Stimulated activated CD8-positive, alpha-beta memory T cell treated with anti-CD3 and anti-CD28 coated beads, Interleukin-15, amount 100 ng/mL, for 48 hours (primary cell): ENCODE results near the gene BMP7.

Experiments used
- DNase-seq, 2 donors: peaks; one replicate each; pipeline ENCODE4 v3.0.0-alpha.2; 2020; ENCODE audit warnings: low read depth in 2 of 2

The BMP7 gene

GRCh38 chr20:57266291-57267157 lies at the start of gene BMP7:
TSS of gene BMP7 (minus strand) at chr20:57266641. CDS start at chr20:57266122, 519 bp downstream.
- DNase-seq: no peak

- no peak for DNase-seq
These were observed 49.6 kb upstream of the BMP7 start for GRCh38 chr20:57315976-57316480.

GRCh38 chr20:57315083-57315975 lies 48.9 kb upstream of the BMP7 start:
- DNase-seq: no peak

GRCh38 chr20:57313951-57314350 lies 47.5 kb upstream of the BMP7 start:
- DNase-seq: no peak

- DNase-seq: no peak
These were observed 46.8 kb upstream of the BMP7 start for GRCh38 chr20:57313230-57313629.

- no peak for DNase-seq
These were observed 45.7 kb upstream of the BMP7 start for GRCh38 chr20:57312138-57312537.

- no peak for DNase-seq
These were observed 44.5 kb upstream of the BMP7 start for GRCh38 chr20:57310821-57311514.

- DNase-seq: no peak
These were observed 43.2 kb upstream of the BMP7 start for GRCh38 chr20:57309544-57310115.

- DNase-seq: no peak
These were observed 42.2 kb upstream of the BMP7 start for GRCh38 chr20:57308451-57309271.

- DNase-seq: no peak
These were observed 40.3 kb upstream of the BMP7 start for GRCh38 chr20:57306747-57307146.

- no peak for DNase-seq
These were observed 34.6 kb upstream of the BMP7 start for GRCh38 chr20:57301026-57301425.

GRCh38 chr20:57298457-57298856 lies 32.0 kb upstream of the BMP7 start:
- no peak for DNase-seq

GRCh38 chr20:57294550-57294949 lies 28.1 kb upstream of the BMP7 start:
- DNase-seq: no peak

GRCh38 chr20:57293995-57294394 lies 27.6 kb upstream of the BMP7 start:
- no peak for DNase-seq

- no peak for DNase-seq
These were observed 26.2 kb upstream of the BMP7 start for GRCh38 chr20:57292611-57293010.

GRCh38 chr20:57291694-57292093 lies 25.3 kb upstream of the BMP7 start:
- no peak for DNase-seq

- DNase-seq: no peak
These were observed 24.6 kb upstream of the BMP7 start for GRCh38 chr20:57291003-57291402.

- DNase-seq: no peak
These were observed 23.7 kb upstream of the BMP7 start for GRCh38 chr20:57290178-57290484.

GRCh38 chr20:57289391-57290177 lies 23.1 kb upstream of the BMP7 start:
- DNase-seq: no peak

GRCh38 chr20:57288651-57289277 lies 22.3 kb upstream of the BMP7 start:
- no peak for DNase-seq
